Esophagus squamous epithelium (tissue), 4 donors: ENCODE results near the gene SYT1.

Experiments
- POLR2A ChIP-seq, 4 donors: fragments of 450-650 bp; IDR thresholded peaks; one replicate each; pipeline ENCODE4 v1.6.1; 2017; ENCODE audit warnings: antibody characterized with exemption in 4 of 4, mild to moderate bottlenecking in 4 of 4, moderate library complexity in 3 of 4
- TF ChIP-seq, protein P1 (sequence below), 6 experiments: fragments of 450-650 bp in 4 of 6; fragments of 200-600 bp in 2 of 6; sonication (generic) in 2 of 6; IDR thresholded peaks; one replicate each; pipeline ENCODE4 v1.5.1; 2016 to 2019; ENCODE audit warnings: antibody characterized with exemption in 6 of 6, mild to moderate bottlenecking in 4 of 6, moderate library complexity in 4 of 6

DNA sequence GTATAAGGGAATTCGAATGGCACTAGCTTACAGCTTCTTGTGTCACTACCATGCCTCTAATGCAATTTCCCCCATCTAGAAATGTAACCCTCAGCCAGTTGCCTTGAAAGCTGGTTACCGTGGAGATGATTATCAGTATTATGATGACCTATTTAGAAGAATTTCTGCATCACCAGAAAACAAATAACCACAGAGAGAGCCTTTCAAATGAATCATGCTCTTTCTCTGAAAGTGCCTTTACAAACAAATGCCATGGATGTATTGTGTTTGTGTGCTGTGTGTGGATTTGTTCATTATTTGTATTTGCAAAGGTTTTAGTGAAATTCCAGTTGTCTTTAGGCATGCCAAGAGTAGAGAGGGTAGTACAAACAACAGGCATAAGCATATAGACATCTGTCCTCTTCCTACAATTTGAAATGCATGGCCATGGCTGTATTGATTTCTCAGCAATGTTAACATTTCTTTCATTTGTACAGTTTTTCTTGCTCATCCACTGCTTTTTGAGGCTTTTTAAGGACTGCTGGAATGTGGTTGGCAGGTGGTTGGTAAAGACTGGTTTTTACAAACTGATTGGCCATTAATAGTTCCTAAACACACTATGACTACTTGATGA is 559.6 kb downstream of the SYT1 start:
- TF ChIP-seq, protein P1, sequence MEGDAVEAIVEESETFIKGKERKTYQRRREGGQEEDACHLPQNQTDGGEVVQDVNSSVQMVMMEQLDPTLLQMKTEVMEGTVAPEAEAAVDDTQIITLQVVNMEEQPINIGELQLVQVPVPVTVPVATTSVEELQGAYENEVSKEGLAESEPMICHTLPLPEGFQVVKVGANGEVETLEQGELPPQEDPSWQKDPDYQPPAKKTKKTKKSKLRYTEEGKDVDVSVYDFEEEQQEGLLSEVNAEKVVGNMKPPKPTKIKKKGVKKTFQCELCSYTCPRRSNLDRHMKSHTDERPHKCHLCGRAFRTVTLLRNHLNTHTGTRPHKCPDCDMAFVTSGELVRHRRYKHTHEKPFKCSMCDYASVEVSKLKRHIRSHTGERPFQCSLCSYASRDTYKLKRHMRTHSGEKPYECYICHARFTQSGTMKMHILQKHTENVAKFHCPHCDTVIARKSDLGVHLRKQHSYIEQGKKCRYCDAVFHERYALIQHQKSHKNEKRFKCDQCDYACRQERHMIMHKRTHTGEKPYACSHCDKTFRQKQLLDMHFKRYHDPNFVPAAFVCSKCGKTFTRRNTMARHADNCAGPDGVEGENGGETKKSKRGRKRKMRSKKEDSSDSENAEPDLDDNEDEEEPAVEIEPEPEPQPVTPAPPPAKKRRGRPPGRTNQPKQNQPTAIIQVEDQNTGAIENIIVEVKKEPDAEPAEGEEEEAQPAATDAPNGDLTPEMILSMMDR (IDR thresholded peaks at IDR 0.05): no peak
- no peak for TF ChIP-seq POLR2A (IDR thresholded peaks at IDR 0.05)
